WTC11 (cell line): Measurements from ENCODE around the gene CNTLN. TPM values are rescaled to one million over a fixed set of nuclear protein-coding genes. Genes with fewer than 3 reads are reported as not detected.
"Not testable (repeated sequence)": the region's sequence is repeated elsewhere in the genome, so short reads cannot be mapped to it uniquely, and the experiment has no call there.

Source experiments
- ATAC-seq: fragments of 200-7000 bp; cut with Tn5 transposase; 2 replicates; pipeline ENCODE4 v1.10.0; 2021; ENCODE audit warnings: mild to moderate bottlenecking, moderate library complexity
- CTCF ChIA-PET: fragments of 300-600 bp; sonication (Branson Sonifier 250); formaldehyde crosslinking; loops from one replicate; lab custom pipeline; 2021; ENCODE audit warnings: antibody characterized with exemption; lab: Charles Lee
- POLR2A ChIA-PET: fragments of 350-600 bp; sonication (Branson Sonifier 250); formaldehyde crosslinking; loops from one replicate; lab custom pipeline; 2021; ENCODE audit warnings: antibody characterized with exemption; lab: Charles Lee
- DNase-seq: peaks from one replicate; pipeline ENCODE4 v3.0.0; 2021; ENCODE audit warnings: low spot score
- H3K27ac Mint-ChIP-seq: 2 replicates; pipeline ENCODE4 v1.8.0; 2021; ENCODE audit warnings: mixed read lengths
- H3K27me3 Mint-ChIP-seq: 2 replicates; pipeline ENCODE4 v1.8.0; 2021; ENCODE audit warnings: low read depth, mild to moderate bottlenecking, moderate library complexity, mixed read lengths
- H3K36me3 Mint-ChIP-seq: 2 replicates; pipeline ENCODE4 v1.8.0; 2021; ENCODE audit warnings: mixed read lengths
- H3K4me1 Mint-ChIP-seq: 2 replicates; pipeline ENCODE4 v1.8.0; 2022; ENCODE audit warnings: mixed read lengths
- H3K4me3 Mint-ChIP-seq: 2 replicates; pipeline ENCODE4 v1.8.0; 2021; ENCODE audit warnings: mild to moderate bottlenecking, moderate library complexity, mixed read lengths
- H3K9me3 Mint-ChIP-seq: 2 replicates; pipeline ENCODE4 v1.8.0; 2021; ENCODE audit warnings: mixed read lengths
- CREM ChIP-seq: sonication (generic); formaldehyde crosslinking; IDR thresholded peaks from 2 replicates; pipeline ENCODE4 v1.8.1; 2022; ENCODE audit warnings: mild to moderate bottlenecking, missing genetic modification reagents, moderate library complexity
- ELF4 ChIP-seq: sonication (generic); formaldehyde crosslinking; IDR thresholded peaks from 2 replicates; pipeline ENCODE4 v1.8.1; 2022; ENCODE audit warnings: low read depth, mild to moderate bottlenecking, moderate library complexity, missing genetic modification reagents
- KAT7 ChIP-seq: sonication (generic); formaldehyde crosslinking; IDR thresholded peaks from 2 replicates; pipeline ENCODE4 v1.8.1; 2023; ENCODE audit warnings: missing genetic modification reagents, mild to moderate bottlenecking, borderline replicate concordance
- MXD4 ChIP-seq: fragments of 250-450 bp; sonication (Bioruptor Pico); IDR thresholded peaks from 2 replicates; pipeline ENCODE4 v1.8.0; 2021; ENCODE audit warnings: mild to moderate bottlenecking, moderate library complexity, borderline replicate concordance
- MYBL2 ChIP-seq: sonication (generic); formaldehyde crosslinking; IDR thresholded peaks from 2 replicates; pipeline ENCODE4 v1.8.1; 2023; ENCODE audit warnings: mild to moderate bottlenecking, moderate library complexity, missing genetic modification reagents
- SMAD4 ChIP-seq: sonication (generic); formaldehyde crosslinking; IDR thresholded peaks from 2 replicates; pipeline ENCODE4 v1.8.0; 2022; ENCODE audit warnings: mild to moderate bottlenecking, missing genetic modification reagents
- SP1 ChIP-seq: sonication (generic); formaldehyde crosslinking; conservative IDR thresholded peaks from 2 replicates; pipeline ENCODE4 v1.8.1; 2022; ENCODE audit warnings: missing genetic modification reagents
- TCF7 ChIP-seq: sonication (generic); formaldehyde crosslinking; IDR thresholded peaks from 2 replicates; pipeline ENCODE4 v1.8.0; 2022; ENCODE audit warnings: mild to moderate bottlenecking, low read depth, missing genetic modification reagents, moderate library complexity
- ZBTB21 ChIP-seq: sonication (generic); formaldehyde crosslinking; IDR thresholded peaks from 2 replicates; pipeline ENCODE4 v1.8.1; 2023; ENCODE audit warnings: mild to moderate bottlenecking, missing genetic modification reagents, borderline replicate concordance
- ZNF219 ChIP-seq: sonication (generic); formaldehyde crosslinking; IDR thresholded peaks from 2 replicates; pipeline ENCODE4 v1.8.0; 2023; ENCODE audit warnings: missing genetic modification reagents, mild to moderate bottlenecking, borderline replicate concordance
- ZNF263 ChIP-seq: sonication (generic); formaldehyde crosslinking; IDR thresholded peaks from 2 replicates; pipeline ENCODE4 v1.8.1; 2022; ENCODE audit warnings: low read depth, mild to moderate bottlenecking, moderate library complexity, missing genetic modification reagents
- ZNF317 ChIP-seq: sonication (generic); formaldehyde crosslinking; IDR thresholded peaks from 2 replicates; pipeline ENCODE4 v1.8.1; 2023; ENCODE audit warnings: low read depth, mild to moderate bottlenecking, moderate library complexity, missing genetic modification reagents, borderline replicate concordance
- total RNA-seq: library from RNA; stranded (reverse); gene quantifications from 3 replicates; pipeline ENCODE4 v1.2.3, GENCODE V29; 2021
- TF ChIP-seq, protein P1 (sequence below): fragments of 200-600 bp; IDR thresholded peaks from 2 replicates; pipeline ENCODE4 v1.8.0; 2022; ENCODE audit warnings: antibody characterized with exemption
- TF ChIP-seq, protein P2 (sequence below): sonication (generic); formaldehyde crosslinking; IDR thresholded peaks from 2 replicates; pipeline ENCODE4 v1.8.0; 2022; ENCODE audit warnings: mild to moderate bottlenecking, missing genetic modification reagents
- TF ChIP-seq, protein P3 (sequence below): sonication (generic); formaldehyde crosslinking; IDR thresholded peaks from 2 replicates; pipeline ENCODE4 v1.8.0; 2022; ENCODE audit warnings: mild to moderate bottlenecking, missing genetic modification reagents
- TF ChIP-seq, protein P4 (sequence below): sonication (generic); formaldehyde crosslinking; IDR thresholded peaks from 2 replicates; pipeline ENCODE4 v1.8.1; 2023; ENCODE audit warnings: mild to moderate bottlenecking, missing genetic modification reagents
- TF ChIP-seq, protein P5 (sequence below): sonication (generic); formaldehyde crosslinking; IDR thresholded peaks from 2 replicates; pipeline ENCODE4 v1.8.1; 2022; ENCODE audit warnings: mild to moderate bottlenecking, missing genetic modification reagents, moderate library complexity, borderline replicate concordance

Gene CNTLN
- total RNA-seq, 1 experiment from 2014 or later = 13.4 TPM

DNA sequence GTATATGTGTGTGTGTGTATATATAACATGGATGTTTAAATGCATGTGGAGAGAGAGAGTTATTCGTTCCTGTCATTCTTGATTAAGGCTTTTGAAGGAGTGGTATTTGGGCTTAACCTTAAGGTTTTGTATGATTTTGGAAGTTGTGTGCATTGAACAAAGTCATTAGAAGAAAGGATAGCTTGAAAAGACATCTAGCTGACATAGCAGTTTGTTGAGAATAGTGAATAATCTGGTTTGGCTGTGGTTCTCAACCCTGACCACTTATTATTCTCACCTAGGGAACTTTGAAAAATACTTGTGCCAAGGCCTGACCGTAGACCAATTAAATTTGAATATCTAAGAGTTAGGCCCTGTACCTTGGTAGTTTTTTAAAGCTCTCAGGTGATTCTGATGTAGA is 303.0 kb downstream of the CNTLN start:
- ChIA-PET POLR2A (no interaction called here), CTCF (no interaction called here)
- TF ChIP-seq, protein P1, sequence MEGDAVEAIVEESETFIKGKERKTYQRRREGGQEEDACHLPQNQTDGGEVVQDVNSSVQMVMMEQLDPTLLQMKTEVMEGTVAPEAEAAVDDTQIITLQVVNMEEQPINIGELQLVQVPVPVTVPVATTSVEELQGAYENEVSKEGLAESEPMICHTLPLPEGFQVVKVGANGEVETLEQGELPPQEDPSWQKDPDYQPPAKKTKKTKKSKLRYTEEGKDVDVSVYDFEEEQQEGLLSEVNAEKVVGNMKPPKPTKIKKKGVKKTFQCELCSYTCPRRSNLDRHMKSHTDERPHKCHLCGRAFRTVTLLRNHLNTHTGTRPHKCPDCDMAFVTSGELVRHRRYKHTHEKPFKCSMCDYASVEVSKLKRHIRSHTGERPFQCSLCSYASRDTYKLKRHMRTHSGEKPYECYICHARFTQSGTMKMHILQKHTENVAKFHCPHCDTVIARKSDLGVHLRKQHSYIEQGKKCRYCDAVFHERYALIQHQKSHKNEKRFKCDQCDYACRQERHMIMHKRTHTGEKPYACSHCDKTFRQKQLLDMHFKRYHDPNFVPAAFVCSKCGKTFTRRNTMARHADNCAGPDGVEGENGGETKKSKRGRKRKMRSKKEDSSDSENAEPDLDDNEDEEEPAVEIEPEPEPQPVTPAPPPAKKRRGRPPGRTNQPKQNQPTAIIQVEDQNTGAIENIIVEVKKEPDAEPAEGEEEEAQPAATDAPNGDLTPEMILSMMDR = no peak
- TF ChIP-seq, protein P2, sequence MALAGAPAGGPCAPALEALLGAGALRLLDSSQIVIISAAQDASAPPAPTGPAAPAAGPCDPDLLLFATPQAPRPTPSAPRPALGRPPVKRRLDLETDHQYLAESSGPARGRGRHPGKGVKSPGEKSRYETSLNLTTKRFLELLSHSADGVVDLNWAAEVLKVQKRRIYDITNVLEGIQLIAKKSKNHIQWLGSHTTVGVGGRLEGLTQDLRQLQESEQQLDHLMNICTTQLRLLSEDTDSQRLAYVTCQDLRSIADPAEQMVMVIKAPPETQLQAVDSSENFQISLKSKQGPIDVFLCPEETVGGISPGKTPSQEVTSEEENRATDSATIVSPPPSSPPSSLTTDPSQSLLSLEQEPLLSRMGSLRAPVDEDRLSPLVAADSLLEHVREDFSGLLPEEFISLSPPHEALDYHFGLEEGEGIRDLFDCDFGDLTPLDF (CRISPR knock-in tag) = no peak
- no peak for TF ChIP-seq SP1 (CRISPR knock-in tag)
- TF ChIP-seq ZNF317 (CRISPR knock-in tag) = no peak
- TF ChIP-seq MYBL2 (CRISPR knock-in tag) = no peak
- no peak for TF ChIP-seq ELF4 (CRISPR knock-in tag)
- TF ChIP-seq, protein P3, sequence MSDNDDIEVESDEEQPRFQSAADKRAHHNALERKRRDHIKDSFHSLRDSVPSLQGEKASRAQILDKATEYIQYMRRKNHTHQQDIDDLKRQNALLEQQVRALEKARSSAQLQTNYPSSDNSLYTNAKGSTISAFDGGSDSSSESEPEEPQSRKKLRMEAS (CRISPR knock-in tag) = no peak
- TF ChIP-seq, protein P4, sequence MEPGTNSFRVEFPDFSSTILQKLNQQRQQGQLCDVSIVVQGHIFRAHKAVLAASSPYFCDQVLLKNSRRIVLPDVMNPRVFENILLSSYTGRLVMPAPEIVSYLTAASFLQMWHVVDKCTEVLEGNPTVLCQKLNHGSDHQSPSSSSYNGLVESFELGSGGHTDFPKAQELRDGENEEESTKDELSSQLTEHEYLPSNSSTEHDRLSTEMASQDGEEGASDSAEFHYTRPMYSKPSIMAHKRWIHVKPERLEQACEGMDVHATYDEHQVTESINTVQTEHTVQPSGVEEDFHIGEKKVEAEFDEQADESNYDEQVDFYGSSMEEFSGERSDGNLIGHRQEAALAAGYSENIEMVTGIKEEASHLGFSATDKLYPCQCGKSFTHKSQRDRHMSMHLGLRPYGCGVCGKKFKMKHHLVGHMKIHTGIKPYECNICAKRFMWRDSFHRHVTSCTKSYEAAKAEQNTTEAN (CRISPR knock-in tag) = no peak

DNA sequence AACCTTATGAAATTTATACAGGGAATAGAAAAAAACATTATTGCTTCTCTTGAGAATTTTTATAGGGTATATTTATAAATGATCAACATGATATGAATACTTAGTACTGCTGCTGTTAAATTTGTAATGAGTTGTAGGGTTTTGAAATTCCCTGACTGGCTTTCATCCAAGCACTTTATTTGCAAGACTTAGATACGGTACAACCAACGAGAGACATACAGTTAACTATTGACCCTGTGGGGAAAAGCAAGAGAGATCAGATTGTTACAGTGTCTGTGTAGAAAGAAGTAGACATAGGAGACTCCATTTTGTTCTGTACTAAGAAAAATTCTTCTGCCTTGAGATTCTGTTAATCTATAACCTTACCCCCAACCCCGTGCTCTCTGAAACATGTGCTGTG is 310.3 kb downstream of the CNTLN start:
- DNase-seq, H3K36me3 Mint-ChIP-seq, H3K9me3 Mint-ChIP-seq, CTCF ChIA-PET, ATAC-seq, POLR2A ChIA-PET, H3K27ac Mint-ChIP-seq, H3K4me1 Mint-ChIP-seq, H3K27me3 Mint-ChIP-seq, H3K4me3 Mint-ChIP-seq: not testable (repeated sequence)

More for the DNA sequence above, 303.0 kb downstream of the CNTLN start:
- Mint-ChIP-seq H3K27me3 (no peaks in the 10 kb centered on the region), H3K4me3 (no peak overlapping the region), H3K4me1 (peaks cover 3% of the 10 kb centered on the region; the same call in 1 of the 2 replicates), H3K27ac (no peak overlapping the region), H3K36me3 (peaks cover 3% of the 10 kb centered on the region; the same call in 1 of the 2 replicates), H3K9me3 (peaks cover 7% of the 10 kb centered on the region)
- DNase-seq = no peak
- ATAC-seq = no peak

DNA sequence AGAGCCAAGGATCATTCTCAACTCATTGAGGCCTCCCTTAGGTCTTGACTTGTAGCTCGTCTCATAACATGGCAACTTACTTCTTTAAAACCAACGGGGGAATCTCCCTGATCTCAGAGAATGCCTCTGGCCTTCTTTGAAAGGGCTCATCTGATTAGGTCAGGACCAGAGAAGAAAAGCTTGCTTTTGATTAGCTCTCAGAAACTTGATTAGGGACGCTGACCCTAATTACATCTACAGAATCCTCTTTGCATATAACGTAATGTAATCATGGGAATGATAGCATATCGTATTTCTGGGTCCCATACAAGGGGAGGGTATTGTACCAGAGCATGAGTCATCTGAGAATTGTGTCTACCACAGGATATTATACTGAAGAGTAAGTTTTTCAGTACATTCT is 318.9 kb downstream of the CNTLN start:
- H3K36me3 Mint-ChIP-seq = no peaks in the 10 kb centered on the region
- no peaks in the 10 kb centered on the region for H3K9me3 Mint-ChIP-seq
- ChIA-PET CTCF (interaction anchor here (1.8 kb wide), 2 partner anchors 10 to 390 kb away, joined by 6 to 8 read pairs; no protein-coding TSS in a partner anchor), POLR2A (no interaction called here)
- H3K27me3 Mint-ChIP-seq = no peaks in the 10 kb centered on the region
- H3K27ac Mint-ChIP-seq = no peak overlapping the region
- ATAC-seq (no peak), DNase-seq (no peak)
- 0 out of 2 replicates have a peak, but pooled peaks cover 4% of the 10 kb centered on the region for H3K4me1 Mint-ChIP-seq
- TF ChIP-seq ZNF263 (CRISPR knock-in tag) (no peak), CREM (no peak), ZBTB21 (CRISPR knock-in tag) (no peak), ZNF219 (no peak), SMAD4 (CRISPR knock-in tag) (no peak), MXD4 (CRISPR knock-in tag) (no peak), KAT7 (CRISPR knock-in tag) (no peak), TCF7 (CRISPR knock-in tag) (no peak)
- TF ChIP-seq, protein P2 (CRISPR knock-in tag) = no peak
- TF ChIP-seq, protein P5, sequence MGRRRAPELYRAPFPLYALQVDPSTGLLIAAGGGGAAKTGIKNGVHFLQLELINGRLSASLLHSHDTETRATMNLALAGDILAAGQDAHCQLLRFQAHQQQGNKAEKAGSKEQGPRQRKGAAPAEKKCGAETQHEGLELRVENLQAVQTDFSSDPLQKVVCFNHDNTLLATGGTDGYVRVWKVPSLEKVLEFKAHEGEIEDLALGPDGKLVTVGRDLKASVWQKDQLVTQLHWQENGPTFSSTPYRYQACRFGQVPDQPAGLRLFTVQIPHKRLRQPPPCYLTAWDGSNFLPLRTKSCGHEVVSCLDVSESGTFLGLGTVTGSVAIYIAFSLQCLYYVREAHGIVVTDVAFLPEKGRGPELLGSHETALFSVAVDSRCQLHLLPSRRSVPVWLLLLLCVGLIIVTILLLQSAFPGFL (CRISPR knock-in tag) = no peak
- TF ChIP-seq, protein P1 = no peak
- no peak overlapping the region for H3K4me3 Mint-ChIP-seq
